LNCaP clone FGC (cell line): ENCODE data around the gene NAA38.

Experiments used
- DNase-seq: peaks from one replicate; pipeline ENCODE4 v3.0.0-alpha.2; 2011; ENCODE audit warnings: low read depth
- H3K4me3 ChIP-seq: 2 replicates; pipeline ENCODE4 v1.5.1; 2011; ENCODE audit warnings: mild to moderate bottlenecking, low read depth, low read length, control low read depth
- CTCF ChIP-seq: IDR thresholded peaks from 2 replicates; pipeline ENCODE4 v1.5.1; 2012; ENCODE audit warnings: mild to moderate bottlenecking; ENCODE audit not compliant: control insufficient read depth, insufficient read depth; ENCODE audit errors: extremely low read depth

The NAA38 gene

GRCh38 chr17:7886227-7887037, 29.1 kb upstream of the NAA38 start:
- peak; percentile 5; the same call in 1 of the 2 replicates for TF ChIP-seq CTCF
- H3K4me3 ChIP-seq, result peak overlapping the region; percentile 77
- no peak for DNase-seq

GRCh38 chr17:7885367-7886226, 28.2 kb upstream of the NAA38 start:
- TF ChIP-seq CTCF, result 0 out of 2 replicates have a peak, but pooled peaks have one; percentile 14
- peak overlapping the region; percentile 77 for H3K4me3 ChIP-seq
- no peak for DNase-seq

GRCh38 chr17:7884581-7885366, 27.4 kb upstream of the NAA38 start:
- H3K4me3 ChIP-seq, result peak overlapping the region; percentile 77
- TF ChIP-seq CTCF, result no peak
- no peak for DNase-seq

GRCh38 chr17:7883781-7884386, 26.5 kb upstream of the NAA38 start:
- DNase-seq, result no peak
- peak overlapping the region; percentile 50 for H3K4me3 ChIP-seq
- no peak for TF ChIP-seq CTCF

GRCh38 chr17:7882629-7883028, 25.3 kb upstream of the NAA38 start:
- no peak overlapping the region for H3K4me3 ChIP-seq
- DNase-seq, result no peak
- TF ChIP-seq CTCF, result no peak

GRCh38 chr17:7882068-7882467, 24.7 kb upstream of the NAA38 start:
- H3K4me3 ChIP-seq, result no peak overlapping the region
- DNase-seq, result no peak
- no peak for TF ChIP-seq CTCF
